NCI-H774 (cell line): Measurements from ENCODE around the gene HES7.
"Not testable (repeated sequence)": the region's sequence is repeated elsewhere in the genome, so short reads cannot be mapped to it uniquely, and the experiment has no call there.

Source experiments
- DNase-seq: peaks from one replicate; lab custom pipeline; 2025; lab: John Stamatoyannopoulos, UW

Gene HES7

GRCh38 chr17:8123695-8124349 lies at the start of gene HES7:
HES7 (minus strand) TSS chr17:8124106; CDS start chr17:8124084, 22 bp downstream.
- no peak for DNase-seq

GRCh38 chr17:8173056-8173870 lies 49.4 kb upstream of the HES7 start:
- DNase-seq = peak; percentile 62

GRCh38 chr17:8170186-8170585 lies 46.3 kb upstream of the HES7 start:
- DNase-seq = not testable (repeated sequence)

GRCh38 chr17:8167526-8167925 lies 43.6 kb upstream of the HES7 start:
- DNase-seq = no peak

- DNase-seq = no peak
Observed at GRCh38 chr17:8166731-8167130, 42.8 kb upstream of the HES7 start.

- DNase-seq = no peak
Observed at GRCh38 chr17:8164815-8165131, 40.9 kb upstream of the HES7 start.

GRCh38 chr17:8163978-8164814 lies 40.3 kb upstream of the HES7 start:
- no peak for DNase-seq

- no peak for DNase-seq
Observed at GRCh38 chr17:8162997-8163977, 39.4 kb upstream of the HES7 start.

- DNase-seq = peak; percentile 9
Observed at GRCh38 chr17:8162233-8162996, 38.5 kb upstream of the HES7 start, which contains the start of gene VAMP2. VAMP2 (minus strand) TSS chr17:8162948; CDS start chr17:8162879, 69 bp downstream.

- no peak for DNase-seq
Observed at GRCh38 chr17:8161289-8162232, 37.7 kb upstream of the HES7 start.

GRCh38 chr17:8160741-8161221 lies 36.9 kb upstream of the HES7 start:
- DNase-seq = no peak

- no peak for DNase-seq
Observed at GRCh38 chr17:8160224-8160577, 36.3 kb upstream of the HES7 start.

GRCh38 chr17:8159459-8160223 lies 35.7 kb upstream of the HES7 start:
- no peak for DNase-seq

- no peak for DNase-seq
Observed at GRCh38 chr17:8159032-8159400, 35.1 kb upstream of the HES7 start.

- peak; percentile 25 for DNase-seq
Observed at GRCh38 chr17:8158267-8159031, 34.5 kb upstream of the HES7 start.

- DNase-seq = peak; percentile 97
Observed at GRCh38 chr17:8156246-8156992, 32.5 kb upstream of the HES7 start.

- no peak for DNase-seq
Observed at GRCh38 chr17:8155996-8156245, 32.0 kb upstream of the HES7 start.
